ENCODE results near the gene LIN7B. TPM values are rescaled to one million over a fixed set of nuclear protein-coding genes. Genes with fewer than 3 reads are reported as not detected.

The LIN7B gene
- total RNA-seq, 1 experiment from 2014 or later: 4.2 TPM

GRCh38 chr19:49141352-49141751 lies 27.2 kb downstream of the LIN7B start:
- TF ChIP-seq CTCF (conservative IDR thresholded peaks at IDR 0.05): no peak
- DNase-seq: no peak
- no peak overlapping the region for H3K18ac ChIP-seq (ENCODE audit: insufficient read length, low read depth, low read length)
- Mint-ChIP-seq H3K27ac (no peak overlapping the region), H3K36me3 (ENCODE audit: insufficient read depth in 1 of 3, low read depth in 3 of 3) (peaks cover 8 to 12% (median 11%) of the 10 kb centered on the region in 3 experiments; a peak in 6 of 7 replicates), H3K9me3 (no peaks in the 10 kb centered on the region), H3K4me1 (peaks cover 23 to 35% of the 10 kb centered on the region in 2 experiments), H3K4me3 (peak overlapping the region in 1 of 2 experiments; percentile 24; a peak in 3 of 5 replicates), H3K27me3 (ENCODE audit: low read depth) (peaks cover 2% of the 10 kb centered on the region; the same call in 1 of the 2 replicates)
- no peaks in the 10 kb centered on the region for H3K79me2 ChIP-seq (ENCODE audit: insufficient read depth, low read length)
- no peak overlapping the region for H2AK5ac ChIP-seq (ENCODE audit: insufficient read length, low read length)
- H3K23me2 ChIP-seq (ENCODE audit: insufficient read length, low read depth, low read length, poor library complexity, severe bottlenecking): peaks cover 4% of the 10 kb centered on the region
- H2BK12ac ChIP-seq (ENCODE audit: insufficient read length, low read depth, low read length): no peak overlapping the region
- no peak overlapping the region for H3K4ac ChIP-seq (ENCODE audit: low read depth, low read length)
- no peak overlapping the region for H2BK15ac ChIP-seq (ENCODE audit: low read depth, low read length)
- H4K8ac ChIP-seq (replicated peaks; ENCODE audit: insufficient read length, low read depth, low read length): no peak overlapping the region
- H2BK120ac ChIP-seq (ENCODE audit: low read depth, low read length, poor library complexity, severe bottlenecking): no peak overlapping the region
- no peak overlapping the region for H4K5ac ChIP-seq (ENCODE audit: insufficient read length, low read depth, low read length)
- H2BK20ac ChIP-seq (ENCODE audit: low read depth, low read length, poor library complexity, severe bottlenecking): no peak overlapping the region
- no peaks in the 10 kb centered on the region for H3K9me3 ChIP-seq (ENCODE audit: control insufficient read depth, low read depth, low read length)
- no peaks in the 10 kb centered on the region for H3K79me1 ChIP-seq (ENCODE audit: insufficient read depth, low read depth, low read length, poor library complexity, severe bottlenecking)
- no peak overlapping the region for H2AFZ ChIP-seq (ENCODE audit: low read length)
- H3K9ac ChIP-seq (ENCODE audit: extremely low read depth, insufficient read length, low read length): no peak overlapping the region
- no peak overlapping the region for H3K4me2 ChIP-seq (ENCODE audit: insufficient read depth, insufficient read length, low read length)
- no peaks in the 10 kb centered on the region for H3K27me3 ChIP-seq (ENCODE audit: insufficient read depth, low read length)
- no peaks in the 10 kb centered on the region for H4K20me1 ChIP-seq (ENCODE audit: control insufficient read depth, insufficient read depth, insufficient read length)
- no peak overlapping the region for H4K91ac ChIP-seq (ENCODE audit: insufficient read length, low read depth, low read length)
- H3K27ac ChIP-seq (ENCODE audit: insufficient read length, low read depth, low read length): no peak overlapping the region
- H3T11ph ChIP-seq (ENCODE audit: low read length): no peak overlapping the region
- H3K4me1 ChIP-seq (ENCODE audit: insufficient read depth, low read length): no peaks in the 10 kb centered on the region; the same call in 1 of the 2 replicates
- H3K14ac ChIP-seq (ENCODE audit: insufficient read depth, low read length): no peak overlapping the region
- WGBS (ENCODE audit: extremely low coverage, insufficient read length, low lambda C conversion rate): 93% methylated on average over 2 of the region's 6 CpGs
- H3K23ac ChIP-seq (ENCODE audit: insufficient read length, low read depth, low read length): no peak overlapping the region
- no peak overlapping the region for H2BK5ac ChIP-seq (ENCODE audit: insufficient read length, low read length)
- no peak overlapping the region for H3K56ac ChIP-seq (ENCODE audit: insufficient read length, low read depth, low read length)

All from H9 (cell line).